ENCODE measurements around the gene SCN7A. TPM values are rescaled to one million over a fixed set of nuclear protein-coding genes. Genes with fewer than 3 reads are reported as not detected.

Gene SCN7A
- not detected for total RNA-seq

- H3K27me3 Mint-ChIP-seq: peaks cover 4% of the 10 kb centered on the region
- DNase-seq (no peak), ATAC-seq (ENCODE audit: low read depth) (no peak)
- POLR2A ChIA-PET: no interaction called here
- no peak within 1 kb of the TSS for H3K4me3 Mint-ChIP-seq
- H3K27ac Mint-ChIP-seq: no peak within 1 kb of the TSS
- H3K9me3 Mint-ChIP-seq: no peaks in the 10 kb centered on the region
- H3K4me1 Mint-ChIP-seq: no peaks in the 10 kb centered on the region
- no peaks in the 10 kb centered on the region for H3K36me3 Mint-ChIP-seq
Observed at GRCh38 chr2:166494140-166494624, at the start of gene SCN7A. SCN7A (minus strand) TSS chr2:166494249; CDS start chr2:166477696, 16,553 bp downstream.

- DNase-seq (no peak), ATAC-seq (ENCODE audit: low read depth) (peak; percentile 56)
- no peak overlapping the region for H3K27ac Mint-ChIP-seq
- H3K4me3 Mint-ChIP-seq: no peak overlapping the region
- H3K9me3 Mint-ChIP-seq: no peaks in the 10 kb centered on the region
- POLR2A ChIA-PET: no interaction called here
- H3K27me3 Mint-ChIP-seq: peaks cover 3% of the 10 kb centered on the region
- no peaks in the 10 kb centered on the region for H3K36me3 Mint-ChIP-seq
- H3K4me1 Mint-ChIP-seq: peaks cover 3% of the 10 kb centered on the region
Observed at GRCh38 chr2:166539340-166540162, 45.5 kb upstream of the SCN7A start.

GRCh38 chr2:166536111-166536510 is 42.1 kb upstream of the SCN7A start:
- no peak overlapping the region for H3K4me3 Mint-ChIP-seq
- H3K4me1 Mint-ChIP-seq: peaks cover 3% of the 10 kb centered on the region
- H3K36me3 Mint-ChIP-seq: no peaks in the 10 kb centered on the region
- no peak for ATAC-seq (ENCODE audit: low read depth)
- no peaks in the 10 kb centered on the region for H3K9me3 Mint-ChIP-seq
- POLR2A ChIA-PET: no interaction called here
- peaks cover 5% of the 10 kb centered on the region for H3K27me3 Mint-ChIP-seq
- H3K27ac Mint-ChIP-seq: no peak overlapping the region
- no peak for DNase-seq

GRCh38 chr2:166521155-166521554 is 27.1 kb upstream of the SCN7A start:
- Mint-ChIP-seq H3K4me1 (no peaks in the 10 kb centered on the region), H3K27ac (no peak overlapping the region), H3K27me3 (no peaks in the 10 kb centered on the region), H3K4me3 (no peak overlapping the region), H3K9me3 (no peaks in the 10 kb centered on the region), H3K36me3 (no peaks in the 10 kb centered on the region)
- POLR2A ChIA-PET: no interaction called here
- DNase-seq (no peak), ATAC-seq (ENCODE audit: low read depth) (no peak)

- Mint-ChIP-seq H3K27ac (no peak overlapping the region), H3K9me3 (no peaks in the 10 kb centered on the region), H3K36me3 (no peaks in the 10 kb centered on the region), H3K4me1 (no peaks in the 10 kb centered on the region), H3K27me3 (no peaks in the 10 kb centered on the region), H3K4me3 (no peak overlapping the region)
- ATAC-seq (ENCODE audit: low read depth) (no peak), DNase-seq (no peak)
- POLR2A ChIA-PET: no interaction called here
Observed at GRCh38 chr2:166520604-166521003, 26.6 kb upstream of the SCN7A start.

GRCh38 chr2:166519391-166519962 is 25.4 kb upstream of the SCN7A start:
- H3K36me3 Mint-ChIP-seq: no peaks in the 10 kb centered on the region
- ATAC-seq (ENCODE audit: low read depth) (no peak), DNase-seq (no peak)
- H3K4me3 Mint-ChIP-seq: no peak overlapping the region
- POLR2A ChIA-PET: no interaction called here
- no peaks in the 10 kb centered on the region for H3K9me3 Mint-ChIP-seq
- H3K27me3 Mint-ChIP-seq: no peaks in the 10 kb centered on the region
- no peak overlapping the region for H3K27ac Mint-ChIP-seq
- no peaks in the 10 kb centered on the region for H3K4me1 Mint-ChIP-seq

GRCh38 chr2:166518634-166519390 is 24.8 kb upstream of the SCN7A start:
- Mint-ChIP-seq H3K4me1 (no peaks in the 10 kb centered on the region), H3K9me3 (no peaks in the 10 kb centered on the region), H3K4me3 (no peak overlapping the region), H3K27me3 (no peaks in the 10 kb centered on the region), H3K36me3 (no peaks in the 10 kb centered on the region), H3K27ac (no peak overlapping the region)
- POLR2A ChIA-PET: no interaction called here
- DNase-seq: no peak
- no peak for ATAC-seq (ENCODE audit: low read depth)

GRCh38 chr2:166517533-166518061 is 23.5 kb upstream of the SCN7A start:
- H3K27me3 Mint-ChIP-seq: no peaks in the 10 kb centered on the region
- no peak overlapping the region for H3K4me3 Mint-ChIP-seq
- H3K36me3 Mint-ChIP-seq: no peaks in the 10 kb centered on the region
- ATAC-seq (ENCODE audit: low read depth) (no peak), DNase-seq (no peak)
- POLR2A ChIA-PET: no interaction called here
- no peak overlapping the region for H3K27ac Mint-ChIP-seq
- no peaks in the 10 kb centered on the region for H3K4me1 Mint-ChIP-seq
- H3K9me3 Mint-ChIP-seq: no peaks in the 10 kb centered on the region

GRCh38 chr2:166516712-166517303 is 22.8 kb upstream of the SCN7A start:
- Mint-ChIP-seq H3K27me3 (no peaks in the 10 kb centered on the region), H3K4me3 (no peak overlapping the region), H3K27ac (no peak overlapping the region), H3K9me3 (no peaks in the 10 kb centered on the region), H3K36me3 (no peaks in the 10 kb centered on the region), H3K4me1 (no peaks in the 10 kb centered on the region)
- POLR2A ChIA-PET: no interaction called here
- ATAC-seq (ENCODE audit: low read depth) (no peak), DNase-seq (no peak)

- no peak overlapping the region for H3K4me3 Mint-ChIP-seq
- H3K27me3 Mint-ChIP-seq: no peaks in the 10 kb centered on the region
- DNase-seq (no peak), ATAC-seq (ENCODE audit: low read depth) (no peak)
- H3K27ac Mint-ChIP-seq: no peak overlapping the region
- no peaks in the 10 kb centered on the region for H3K4me1 Mint-ChIP-seq
- no peaks in the 10 kb centered on the region for H3K36me3 Mint-ChIP-seq
- POLR2A ChIA-PET: no interaction called here
- no peaks in the 10 kb centered on the region for H3K9me3 Mint-ChIP-seq
Observed at GRCh38 chr2:166513952-166514351, 19.9 kb upstream of the SCN7A start.

- ATAC-seq (ENCODE audit: low read depth): no peak
- H3K27me3 Mint-ChIP-seq: peaks cover 2% of the 10 kb centered on the region
Observed at GRCh38 chr2:166499281-166499680, 5.2 kb upstream of the SCN7A start.

GRCh38 chr2:166491461-166491860 is 2.6 kb downstream of the SCN7A start:
- ATAC-seq (ENCODE audit: low read depth) (no peak), DNase-seq (no peak)
- Mint-ChIP-seq H3K36me3 (no peaks in the 10 kb centered on the region), H3K4me1 (no peaks in the 10 kb centered on the region), H3K9me3 (no peaks in the 10 kb centered on the region), H3K27ac (no peak overlapping the region), H3K4me3 (no peak overlapping the region), H3K27me3 (peaks cover 4% of the 10 kb centered on the region)
- POLR2A ChIA-PET: no interaction called here

More at GRCh38 chr2:166499281-166499680, 5.2 kb upstream of the SCN7A start:
- POLR2A ChIA-PET: no interaction called here
- Mint-ChIP-seq H3K36me3 (no peaks in the 10 kb centered on the region), H3K27ac (no peak overlapping the region), H3K4me3 (no peak overlapping the region), H3K4me1 (no peaks in the 10 kb centered on the region), H3K9me3 (no peaks in the 10 kb centered on the region)
- no peak for DNase-seq

- Mint-ChIP-seq H3K36me3 (no peaks in the 10 kb centered on the region), H3K4me3 (no peak overlapping the region), H3K27me3 (no peaks in the 10 kb centered on the region), H3K4me1 (no peaks in the 10 kb centered on the region), H3K9me3 (no peaks in the 10 kb centered on the region), H3K27ac (no peak overlapping the region)
- POLR2A ChIA-PET: no interaction called here
- ATAC-seq (ENCODE audit: low read depth): no peak
- no peak for DNase-seq
Observed at GRCh38 chr2:166487171-166487570, 6.9 kb downstream of the SCN7A start.

Measured in activated naive CD8-positive, alpha-beta T cell treated with anti-CD3 and anti-CD28 coated beads, Interleukin-2, amount 10 ng/mL, durations not matched to agents 7 days and 5 days (primary cell).